ENCODE results near the gene ARHGAP42.

The ARHGAP42 gene

GRCh38 chr11:100932474-100933100 is 245.5 kb downstream of the ARHGAP42 start:
- peak; percentile 97 for FAIRE-seq

- FAIRE-seq, result no peak
These were observed 249.7 kb downstream of the ARHGAP42 start for GRCh38 chr11:100936781-100937180.

- no peak for FAIRE-seq
These were observed 252.5 kb downstream of the ARHGAP42 start for GRCh38 chr11:100939571-100939970.

- no peak for FAIRE-seq
These were observed 253.0 kb downstream of the ARHGAP42 start for GRCh38 chr11:100940111-100940510.

GRCh38 chr11:100941033-100941432 is 253.9 kb downstream of the ARHGAP42 start:
- no peak for FAIRE-seq

- FAIRE-seq, result no peak
These were observed 254.9 kb downstream of the ARHGAP42 start for GRCh38 chr11:100942016-100942415.

GRCh38 chr11:100948936-100949335 is 261.8 kb downstream of the ARHGAP42 start:
- no peak for FAIRE-seq

- no peak for FAIRE-seq
These were observed 262.4 kb downstream of the ARHGAP42 start for GRCh38 chr11:100949443-100949842.

GRCh38 chr11:100955318-100955717 is 268.2 kb downstream of the ARHGAP42 start:
- FAIRE-seq, result no peak

GRCh38 chr11:100956351-100956750 is 269.3 kb downstream of the ARHGAP42 start:
- FAIRE-seq, result no peak

GRCh38 chr11:100957499-100957898 is 270.4 kb downstream of the ARHGAP42 start:
- no peak for FAIRE-seq

GRCh38 chr11:100961633-100962032 is 274.5 kb downstream of the ARHGAP42 start:
- FAIRE-seq, result no peak

- no peak for FAIRE-seq
These were observed 276.3 kb downstream of the ARHGAP42 start for GRCh38 chr11:100963375-100963774.

GRCh38 chr11:100964435-100964834 is 277.3 kb downstream of the ARHGAP42 start:
- no peak for FAIRE-seq

- no peak for FAIRE-seq
These were observed 278.3 kb downstream of the ARHGAP42 start for GRCh38 chr11:100965346-100965745.

GRCh38 chr11:100966366-100966765 is 279.3 kb downstream of the ARHGAP42 start:
- no peak for FAIRE-seq

GRCh38 chr11:100969008-100969407 is 281.9 kb downstream of the ARHGAP42 start:
- no peak for FAIRE-seq

GRCh38 chr11:100970283-100971164 is 283.4 kb downstream of the ARHGAP42 start:
- no peak for FAIRE-seq

- no peak for FAIRE-seq
These were observed 285.0 kb downstream of the ARHGAP42 start for GRCh38 chr11:100972046-100972445.

- FAIRE-seq, result no peak
These were observed 291.4 kb downstream of the ARHGAP42 start for GRCh38 chr11:100978442-100978841.

GRCh38 chr11:100978939-100979338 is 291.9 kb downstream of the ARHGAP42 start:
- FAIRE-seq, result no peak

GRCh38 chr11:100980156-100980555 is 293.1 kb downstream of the ARHGAP42 start:
- FAIRE-seq, result peak; percentile 98

GRCh38 chr11:100981196-100981824 is 294.2 kb downstream of the ARHGAP42 start:
- no peak for FAIRE-seq

GRCh38 chr11:100984668-100985067 is 297.6 kb downstream of the ARHGAP42 start:
- no peak for FAIRE-seq
